ENCODE data around the gene LRRIQ1. TPM values are rescaled to one million over a fixed set of nuclear protein-coding genes. Genes with fewer than 3 reads are reported as not detected.

The LRRIQ1 gene
- total and polyA plus RNA-seq, 2 of the 8 experiments (the other 6 are each of a cell fraction or from before 2014, with no cell fraction given) = 0.24 to 0.76 TPM

GRCh38 chr12:85156569-85156968 lies 120.4 kb downstream of the LRRIQ1 start:
- no peak overlapping the region for H3K4me2 ChIP-seq (ENCODE audit: insufficient read depth in 1 of 2, low read depth in 2 of 2, low read length in 2 of 2)
- no peak overlapping the region for H2BK5ac ChIP-seq (ENCODE audit: low read depth, low read length)
- no peak overlapping the region for H2BK12ac ChIP-seq (ENCODE audit: low read depth, low read length)
- no peak overlapping the region for H3K9ac ChIP-seq (replicated peaks in 1 of 4; ENCODE audit: extremely low read depth in 1 of 4, low read depth in 3 of 4, low read length in 3 of 4)
- no peak overlapping the region for H3K14ac ChIP-seq (ENCODE audit: insufficient read length)
- H2BK120ac ChIP-seq (replicated peaks; ENCODE audit: low read depth, low read length) = no peak overlapping the region
- no peak overlapping the region for H4K91ac ChIP-seq (replicated peaks; ENCODE audit: insufficient read length, low read length)
- no peaks in the 10 kb centered on the region for H3K36me3 ChIP-seq (ENCODE audit: control insufficient read depth in 2 of 4, insufficient read depth in 4 of 4, low read length in 3 of 4)
- H2BK15ac ChIP-seq (ENCODE audit: low read length) = no peak overlapping the region
- no peaks in the 10 kb centered on the region for H3K27me3 ChIP-seq (replicated peaks in 1 of 4; ENCODE audit: control insufficient read depth in 3 of 4, extremely low read depth in 1 of 4, insufficient read depth in 3 of 4, low read length in 3 of 4)
- H3K23me2 ChIP-seq (ENCODE audit: low read depth, low read length) = no peaks in the 10 kb centered on the region
- H3K79me2 ChIP-seq (ENCODE audit: control insufficient read depth in 1 of 2, insufficient read depth in 2 of 2, low read length in 2 of 2) = no peaks in the 10 kb centered on the region
- no peak overlapping the region for H2AFZ ChIP-seq (ENCODE audit: low read length)
- no peak overlapping the region for H3K27ac ChIP-seq (ENCODE audit: low read depth, low read length)
- FAIRE-seq (no peak), DNase-seq (ENCODE audit: low read depth in 1 of 2, low spot score in 2 of 2) (no peak)
- H4K5ac ChIP-seq (ENCODE audit: insufficient read length, low read depth, low read length) = no peak overlapping the region
- H4K8ac ChIP-seq (ENCODE audit: extremely low read depth, insufficient read depth, low read length) = no peak overlapping the region
- no peak overlapping the region for H3K18ac ChIP-seq (ENCODE audit: extremely low read depth, low read length)
- H3K79me1 ChIP-seq (ENCODE audit: low read depth, low read length) = no peaks in the 10 kb centered on the region
- WGBS, 2 experiments (ENCODE audit: extremely low coverage in 1 of 2, insufficient coverage in 1 of 2, insufficient read length in 1 of 2, insufficient replicate concordance in 2 of 2, low coverage in 1 of 2, low lambda C conversion rate in 2 of 2, missing lambda C conversion rate in 1 of 2) = 94% methylated on average over 3 of the region's 3 CpGs; no CpG with 5 or more reads in 1 of the 2 experiments
- H3K4me3 ChIP-seq (ENCODE audit: extremely low read depth in 1 of 4, insufficient read depth in 2 of 4, low read depth in 3 of 4, low read length in 4 of 4) = no peak overlapping the region
- H3K23ac ChIP-seq (ENCODE audit: insufficient read length) = no peak overlapping the region
- H4K20me1 ChIP-seq (replicated peaks in 1 of 2; ENCODE audit: control insufficient read depth in 1 of 2, insufficient read depth in 2 of 2, low read length in 2 of 2) = no peaks in the 10 kb centered on the region
- no peaks in the 10 kb centered on the region for H3K4me1 ChIP-seq (replicated peaks in 1 of 4; ENCODE audit: control insufficient read depth in 3 of 4, insufficient read depth in 4 of 4, low read length in 3 of 4)
- no peak overlapping the region for H3K56ac ChIP-seq (replicated peaks; ENCODE audit: insufficient read length, low read depth, low read length)
- ChIA-PET CTCF (ENCODE audit: partially characterized antibody) (interaction anchor here (0.7 to 2.8 kb wide), 13 partner anchors 10 to 767 kb away, joined by 3 to 11 read pairs (median 3); partner anchors contain the start of gene ALX1), POLR2A (ENCODE audit: partially characterized antibody) (no interaction called here)
- no peak overlapping the region for H3K4ac ChIP-seq (replicated peaks; ENCODE audit: insufficient read length, low read depth, low read length)
- TF ChIP-seq GABPA (IDR thresholded peaks at IDR 0.05; ENCODE audit: borderline replicate concordance, insufficient read depth, low read length) (no peak), RAD21 (IDR thresholded peaks at IDR 0.05 in 1 of 2, conservative IDR thresholded peaks at IDR 0.05 in 1 of 2; ENCODE audit: low read depth in 2 of 2, low read length in 2 of 2) (peak; percentile 12 to 34; a peak in 3 of 4 replicates)
- H3K9me3 ChIP-seq (ENCODE audit: insufficient read depth in 2 of 2, low read depth in 1 of 2, low read length in 1 of 2) = no peaks in the 10 kb centered on the region
- H2BK20ac ChIP-seq (ENCODE audit: low read length) = no peak overlapping the region
- H2AK5ac ChIP-seq (ENCODE audit: low read depth, low read length) = no peak overlapping the region

Data from H1 (cell line).